ENCODE measurements around the gene NTHL1.

Gene NTHL1

DNA sequence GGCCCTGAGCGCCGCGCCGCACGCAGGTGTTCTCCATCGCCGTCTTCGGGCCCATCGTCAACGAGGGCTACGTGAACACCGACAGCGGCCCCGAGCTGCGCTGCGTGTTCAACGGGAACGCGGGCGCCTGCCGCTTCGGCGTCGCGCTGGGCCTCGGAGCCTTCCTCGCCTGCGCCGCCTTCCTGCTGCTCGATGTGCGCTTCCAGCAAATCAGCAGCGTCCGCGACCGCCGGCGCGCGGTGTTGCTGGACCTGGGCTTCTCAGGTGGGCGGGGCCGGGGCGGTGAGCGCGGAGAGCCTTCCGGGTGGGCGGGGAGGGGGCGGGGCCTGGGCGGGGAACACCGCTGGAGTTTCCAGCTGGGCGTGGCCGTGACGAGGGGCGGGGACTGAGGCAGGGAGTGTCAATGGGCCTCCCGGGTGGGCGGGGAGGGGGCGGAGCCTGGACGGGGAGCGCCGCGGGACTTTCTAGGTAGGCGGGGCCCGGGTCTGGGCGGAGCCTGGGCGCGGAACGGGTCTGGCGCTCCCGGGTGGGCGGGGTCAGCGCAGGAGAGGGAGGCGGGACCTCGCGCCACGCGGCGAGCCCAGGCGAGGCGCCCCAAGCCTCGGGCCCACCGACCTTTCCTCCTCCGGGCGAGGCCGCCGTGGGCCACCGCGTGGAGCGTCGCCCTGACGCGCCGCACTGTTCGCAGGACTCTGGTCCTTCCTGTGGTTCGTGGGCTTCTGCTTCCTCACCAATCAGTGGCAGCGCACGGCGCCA is 55.5 kb downstream of the NTHL1 start:
- DNase-seq (ENCODE audit: low read depth): no peak

DNA sequence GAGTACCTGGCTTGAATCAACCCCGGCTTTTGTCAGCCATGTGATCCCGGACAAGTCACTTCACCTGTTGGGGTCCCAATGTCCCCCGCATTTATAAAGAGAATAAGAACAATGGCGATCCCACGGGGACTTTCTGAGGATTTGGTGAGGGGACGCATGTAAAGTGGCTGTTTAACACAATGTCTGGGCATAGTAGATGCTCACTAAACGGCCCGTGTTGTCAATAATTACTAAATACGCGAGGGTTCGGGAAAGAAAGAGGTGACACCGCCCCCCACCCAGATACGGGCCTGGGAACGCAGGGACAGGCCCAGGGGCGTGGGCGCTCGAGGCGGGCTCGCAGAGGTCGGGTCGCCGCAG is 56.1 kb downstream of the NTHL1 start:
- no peak for DNase-seq (ENCODE audit: low read depth)

DNA sequence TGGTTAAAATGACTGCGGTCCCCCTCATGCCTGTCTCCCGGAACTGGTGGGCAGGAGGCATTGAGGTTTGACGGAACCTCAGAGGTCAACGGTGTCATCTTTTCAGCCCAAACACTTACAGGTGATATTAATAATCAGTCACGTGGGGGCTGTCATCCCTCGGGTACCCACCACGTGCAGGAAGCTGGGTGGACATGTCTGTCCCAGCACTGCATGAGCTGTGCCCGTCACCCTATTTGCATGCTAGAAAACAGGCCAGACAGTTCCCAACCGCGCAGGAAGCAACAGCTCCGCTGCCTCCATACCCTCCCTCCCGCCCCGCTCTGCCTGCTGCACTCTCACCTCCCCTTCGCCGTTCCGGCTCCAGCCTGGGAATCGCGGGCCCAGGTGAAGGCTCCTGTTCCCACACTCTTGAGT is 56.5 kb downstream of the NTHL1 start:
- no peak for DNase-seq (ENCODE audit: low read depth)

DNA sequence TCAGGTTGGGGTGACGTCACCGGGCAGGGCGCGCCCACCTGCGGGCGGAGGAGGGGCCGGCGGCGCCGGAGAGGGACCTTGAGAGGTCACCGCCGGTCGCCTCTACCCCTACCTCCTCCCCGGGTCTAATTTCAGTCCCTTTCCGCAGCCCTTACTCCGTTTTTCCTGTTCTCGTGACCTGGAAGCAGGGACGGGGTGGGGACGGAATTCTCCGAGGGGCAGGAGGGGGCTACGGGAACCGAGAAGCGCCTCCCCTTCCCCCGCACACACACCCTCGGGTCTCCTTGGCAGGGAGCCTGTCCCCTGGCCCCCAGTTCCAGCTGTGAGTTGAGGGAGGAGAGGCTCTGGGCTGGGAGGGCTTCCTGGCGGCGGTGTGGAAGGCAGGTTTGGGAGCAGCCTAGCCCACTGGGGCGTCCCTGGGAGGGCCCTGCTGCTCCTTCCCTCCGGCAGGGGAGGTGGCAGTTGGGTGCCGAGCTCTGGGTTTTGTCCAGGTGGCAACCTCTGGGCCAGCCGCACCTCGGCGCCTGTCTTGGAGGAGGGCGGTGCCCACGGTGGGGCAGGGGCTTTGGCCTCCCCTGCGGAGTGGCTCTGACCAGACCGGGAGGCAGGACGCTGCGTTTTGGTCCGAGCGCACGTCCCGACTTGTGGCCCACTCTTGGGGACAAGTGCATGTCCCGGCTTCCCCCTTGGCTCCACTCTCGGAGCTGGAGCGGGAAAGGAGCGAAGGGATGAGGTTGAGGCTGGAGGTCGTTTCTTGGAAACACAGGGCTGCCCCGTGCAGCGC is 57.1 kb downstream of the NTHL1 start:
- DNase-seq (ENCODE audit: low read depth): no peak

DNA sequence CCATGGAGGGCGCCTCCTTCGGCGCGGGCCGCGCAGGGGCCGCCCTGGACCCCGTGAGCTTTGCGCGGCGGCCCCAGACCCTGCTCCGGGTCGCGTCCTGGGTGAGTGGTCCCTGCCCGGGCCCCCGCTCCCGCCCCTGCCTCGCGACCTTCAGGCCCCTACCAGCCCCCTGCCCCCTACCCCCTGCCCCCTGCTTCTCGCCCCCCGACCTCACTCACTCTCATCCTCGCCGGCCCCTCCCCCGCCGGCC is 57.6 kb downstream of the NTHL1 start:
- no peak for DNase-seq (ENCODE audit: low read depth)
